OCI-LY7 (cell line): ENCODE results near the gene SHROOM3.

Source experiments
- CTCF ChIP-seq: fragments of 200-600 bp; sonication (generic); conservative IDR thresholded peaks from 2 replicates; pipeline ENCODE4 v1.5.1; 2014; ENCODE audit warnings: mild to moderate bottlenecking, antibody characterized with exemption, low read length, moderate library complexity, mixed read lengths
- EZH2phosphoT487 ChIP-seq: fragments of 200-600 bp; sonication (generic); IDR thresholded peaks from 2 replicates; pipeline ENCODE4 v1.6.1; 2018; ENCODE audit warnings: low read depth, borderline replicate concordance, mild to moderate bottlenecking, mixed run types, antibody characterized with exemption, low read length, moderate library complexity, mixed read lengths

GRCh38 chr4:76513482-76513881 lies 78.5 kb downstream of the SHROOM3 start:
- TF ChIP-seq CTCF, result no peak
- no peak for TF ChIP-seq EZH2phosphoT487
